Glutamatergic neuron (in vitro differentiated cells): ENCODE data around the gene EPRS1. TPM values are rescaled to one million over a fixed set of nuclear protein-coding genes. Genes with fewer than 3 reads are reported as not detected.

Experiments
- DNase-seq: peaks from one replicate; pipeline ENCODE4 v3.0.0; 2022
- H3K27ac Mint-ChIP-seq: one replicate; pipeline ENCODE4 v1.8.0; 2020; ENCODE audit warnings: mild to moderate bottlenecking, mixed read lengths, inconsistent platforms; ENCODE audit not compliant: unreplicated experiment
- H3K27me3 Mint-ChIP-seq: one replicate; pipeline ENCODE4 v1.8.0; 2020; ENCODE audit warnings: mild to moderate bottlenecking, moderate library complexity, mixed read lengths, inconsistent platforms; ENCODE audit not compliant: unreplicated experiment
- H3K36me3 Mint-ChIP-seq: one replicate; pipeline ENCODE4 v1.8.0; 2020; ENCODE audit warnings: mild to moderate bottlenecking, mixed read lengths, inconsistent platforms; ENCODE audit not compliant: unreplicated experiment
- H3K4me1 Mint-ChIP-seq: one replicate; pipeline ENCODE4 v1.8.0; 2020; ENCODE audit warnings: mild to moderate bottlenecking, low read depth, mixed read lengths, inconsistent platforms; ENCODE audit not compliant: unreplicated experiment
- H3K4me3 Mint-ChIP-seq: one replicate; pipeline ENCODE4 v1.8.0; 2020; ENCODE audit warnings: mild to moderate bottlenecking, mixed read lengths, inconsistent platforms; ENCODE audit not compliant: unreplicated experiment
- H3K9me3 Mint-ChIP-seq: one replicate; pipeline ENCODE4 v1.8.0; 2020; ENCODE audit warnings: mild to moderate bottlenecking, moderate library complexity, mixed read lengths, inconsistent platforms; ENCODE audit not compliant: unreplicated experiment
- CTCF ChIP-seq: fragments of 200-600 bp; sonication (generic); IDR thresholded peaks from one replicate; pipeline ENCODE4 v1.5.0; 2021; ENCODE audit not compliant: partially characterized antibody, unreplicated experiment
- total RNA-seq: library from RNA; stranded (reverse); fragmentation: NEBNext Ultra II Directional; extraction: Animal tissue kit (Norgen Biotek cat#: 25700); gene quantifications from one replicate; pipeline ENCODE4 v1.2.1, GENCODE V29; 2021; ENCODE audit not compliant: unreplicated experiment

The EPRS1 gene
- total RNA-seq, 1 donor from 2014 or later: 135 TPM

GRCh38 chr1:220076861-220077762, 30.8 kb upstream of the EPRS1 start:
- no peak for DNase-seq
- no peaks in the 10 kb centered on the region for H3K36me3 Mint-ChIP-seq

GRCh38 chr1:220067269-220068204, 21.2 kb upstream of the EPRS1 start:
- Mint-ChIP-seq H3K27ac (no peak overlapping the region), H3K9me3 (no peaks in the 10 kb centered on the region), H3K27me3 (no peaks in the 10 kb centered on the region), H3K4me3 (no peak overlapping the region), H3K4me1 (no peaks in the 10 kb centered on the region), H3K36me3 (no peaks in the 10 kb centered on the region)
- TF ChIP-seq CTCF: no peak
- DNase-seq: no peak

More at GRCh38 chr1:220076861-220077762, 30.8 kb upstream of the EPRS1 start:
- Mint-ChIP-seq H3K27me3 (no peaks in the 10 kb centered on the region), H3K4me3 (no peak overlapping the region), H3K4me1 (no peaks in the 10 kb centered on the region), H3K27ac (no peak overlapping the region), H3K9me3 (no peaks in the 10 kb centered on the region)
- TF ChIP-seq CTCF: no peak

- no peak overlapping the region for H3K4me3 Mint-ChIP-seq
- H3K36me3 Mint-ChIP-seq: no peaks in the 10 kb centered on the region
Observed at GRCh38 chr1:220062629-220063028, 16.3 kb upstream of the EPRS1 start.

GRCh38 chr1:220060876-220061275, 14.6 kb upstream of the EPRS1 start:
- Mint-ChIP-seq H3K4me3 (no peak overlapping the region), H3K27ac (no peak overlapping the region), H3K36me3 (no peaks in the 10 kb centered on the region), H3K27me3 (no peaks in the 10 kb centered on the region), H3K4me1 (no peaks in the 10 kb centered on the region), H3K9me3 (no peaks in the 10 kb centered on the region)
- TF ChIP-seq CTCF: no peak
- no peak for DNase-seq

More at GRCh38 chr1:220062629-220063028, 16.3 kb upstream of the EPRS1 start:
- Mint-ChIP-seq H3K4me1 (no peaks in the 10 kb centered on the region), H3K27me3 (no peaks in the 10 kb centered on the region), H3K27ac (no peak overlapping the region), H3K9me3 (no peaks in the 10 kb centered on the region)
- no peak for TF ChIP-seq CTCF
- no peak for DNase-seq
